ENCODE measurements around the gene OR5B2. TPM values are rescaled to one million over a fixed set of nuclear protein-coding genes. Genes with fewer than 3 reads are reported as not detected.
A peak's percentile ranks its signal among the peaks of the same experiment; 100 is the strongest.

Gene OR5B2
- total and polyA plus RNA-seq, 2 experiments from 2014 or later: not detected

- Histone ChIP-seq H3F3A (replicated peaks; ENCODE audit: low read depth) (no peaks in the 10 kb centered on the region), H3K4me3 (no peak overlapping the region), H3K27ac (ENCODE audit: low read depth) (no peak overlapping the region), H3K4me1 (ENCODE audit: insufficient read depth) (no peaks in the 10 kb centered on the region), H3K27me3 (ENCODE audit: insufficient read depth) (no peaks in the 10 kb centered on the region), H3K79me2 (replicated peaks; ENCODE audit: insufficient read depth) (no peaks in the 10 kb centered on the region), H3K4me2 (no peak overlapping the region), H3K9me2 (ENCODE audit: insufficient read depth) (peaks cover 10% of the 10 kb centered on the region; the same call in 1 of the 2 replicates), H2AFZ (no peak overlapping the region), H4K20me1 (replicated peaks; ENCODE audit: insufficient read depth) (no peaks in the 10 kb centered on the region), H3K36me3 (ENCODE audit: insufficient read depth) (no peaks in the 10 kb centered on the region)
- H3K36me3 Mint-ChIP-seq (ENCODE audit: low read depth): no peaks in the 10 kb centered on the region
- peaks cover 19% of the 10 kb centered on the region; the same call in 2 of the 3 replicates for H3K9me3 Mint-ChIP-seq
- ATAC-seq (no peak), DNase-seq (ENCODE audit: low spot score) (no peak)
- H3K27me3 Mint-ChIP-seq (ENCODE audit: insufficient read depth, low read depth, poor library complexity): peaks cover 3% of the 10 kb centered on the region
- H3K27ac Mint-ChIP-seq: no peak overlapping the region
- H3K4me3 Mint-ChIP-seq: no peak overlapping the region
- no peak for TF ChIP-seq STAT1 (IDR thresholded peaks at IDR 0.05; ENCODE audit: unreplicated experiment)
- no peak for TF ChIP-seq ZNF462 (CRISPR knock-in tag; IDR thresholded peaks at IDR 0.05)
- TF ChIP-seq NANOG (IDR thresholded peaks at IDR 0.05; ENCODE audit: borderline replicate concordance): no peak
- no peak for TF ChIP-seq POLR2AphosphoS5 (IDR thresholded peaks at IDR 0.05; ENCODE audit: low read depth)
- no peak for TF ChIP-seq EZH2phosphoT487 (IDR thresholded peaks at IDR 0.05; ENCODE audit: unreplicated experiment)
- TF ChIP-seq EZH2 (IDR thresholded peaks at IDR 0.05; ENCODE audit: low read depth, unreplicated experiment): no peak
- H3K4me1 Mint-ChIP-seq: no peaks in the 10 kb centered on the region
Measured at GRCh38 chr11:58451585-58451984, 23.7 kb upstream of the OR5B2 start.

- DNase-seq (ENCODE audit: low spot score): no peak
- Histone ChIP-seq H3K79me2 (replicated peaks; ENCODE audit: insufficient read depth) (no peaks in the 10 kb centered on the region), H3F3A (replicated peaks; ENCODE audit: low read depth) (no peaks in the 10 kb centered on the region), H2AFZ (no peak overlapping the region), H3K9me2 (ENCODE audit: insufficient read depth) (peaks cover 17% of the 10 kb centered on the region; the same call in 1 of the 2 replicates), H4K20me1 (replicated peaks; ENCODE audit: insufficient read depth) (no peaks in the 10 kb centered on the region), H3K27me3 (ENCODE audit: insufficient read depth) (no peaks in the 10 kb centered on the region), H3K4me2 (no peak overlapping the region), H3K27ac (ENCODE audit: low read depth) (no peak overlapping the region), H3K4me3 (no peak overlapping the region), H3K4me1 (ENCODE audit: insufficient read depth) (no peaks in the 10 kb centered on the region), H3K36me3 (ENCODE audit: insufficient read depth) (no peaks in the 10 kb centered on the region)
- no peak for ATAC-seq
- peaks cover 29% of the 10 kb centered on the region for H3K9me3 Mint-ChIP-seq
- H3K27me3 Mint-ChIP-seq (ENCODE audit: insufficient read depth, low read depth, poor library complexity): no peaks in the 10 kb centered on the region
- no peak overlapping the region for H3K4me3 Mint-ChIP-seq
- H3K27ac Mint-ChIP-seq: peak overlapping the region; percentile 56; the same call in 1 of the 2 replicates
- no peaks in the 10 kb centered on the region for H3K4me1 Mint-ChIP-seq
- peaks cover 7% of the 10 kb centered on the region for H3K36me3 Mint-ChIP-seq (ENCODE audit: low read depth)
- TF ChIP-seq ZNF114 (CRISPR knock-in tag; IDR thresholded peaks at IDR 0.05) (no peak), CREB1 (CRISPR knock-in tag; IDR thresholded peaks at IDR 0.05; ENCODE audit: low read depth) (no peak), STAT1 (IDR thresholded peaks at IDR 0.05; ENCODE audit: unreplicated experiment) (no peak)
Measured at GRCh38 chr11:58446294-58446693, 18.4 kb upstream of the OR5B2 start.
